Stimulated activated CD8-positive, alpha-beta memory T cell treated with anti-CD3 and anti-CD28 coated beads, Interleukin-4, amount 100 ng/mL, for 24 hours (primary cell): ENCODE results near the gene MTA1.

Experiments used
- DNase-seq: peaks from one replicate; pipeline ENCODE4 v3.0.0-alpha.2; 2020; ENCODE audit warnings: low read depth

The MTA1 gene

GRCh38 chr14:105445901-105446845, 26.5 kb downstream of the MTA1 start:
- no peak for DNase-seq

GRCh38 chr14:105446971-105447370, 27.3 kb downstream of the MTA1 start:
- DNase-seq = no peak

GRCh38 chr14:105447651-105448640, 28.3 kb downstream of the MTA1 start:
- DNase-seq = no peak

GRCh38 chr14:105448706-105449111, 29.1 kb downstream of the MTA1 start:
- peak; percentile 52 for DNase-seq

- no peak for DNase-seq
These were observed 29.9 kb downstream of the MTA1 start for GRCh38 chr14:105449276-105450122.

- no peak for DNase-seq
These were observed 30.5 kb downstream of the MTA1 start for GRCh38 chr14:105450123-105450505.

- no peak for DNase-seq
These were observed 31.5 kb downstream of the MTA1 start for GRCh38 chr14:105450864-105451720.

- no peak for DNase-seq
These were observed 33.3 kb downstream of the MTA1 start for GRCh38 chr14:105452963-105453362.

GRCh38 chr14:105453847-105454246, 34.2 kb downstream of the MTA1 start:
- no peak for DNase-seq

GRCh38 chr14:105455086-105455640, 35.5 kb downstream of the MTA1 start:
- DNase-seq = no peak

- DNase-seq = no peak
These were observed 36.4 kb downstream of the MTA1 start for GRCh38 chr14:105455766-105456660.

- DNase-seq = no peak
These were observed 37.4 kb downstream of the MTA1 start for GRCh38 chr14:105456736-105457617.

GRCh38 chr14:105458010-105458409, 38.4 kb downstream of the MTA1 start:
- no peak for DNase-seq

- no peak for DNase-seq
These were observed 38.9 kb downstream of the MTA1 start for GRCh38 chr14:105458571-105458970.

GRCh38 chr14:105460116-105460515, 40.5 kb downstream of the MTA1 start:
- no peak for DNase-seq

GRCh38 chr14:105460616-105461015, 41.0 kb downstream of the MTA1 start:
- no peak for DNase-seq

- no peak for DNase-seq
These were observed 42.3 kb downstream of the MTA1 start for GRCh38 chr14:105461903-105462302.

GRCh38 chr14:105464501-105464900, 44.9 kb downstream of the MTA1 start:
- DNase-seq = no peak
